Loucy (cell line): ENCODE results near the gene MYO18B.

ENCODE experiments used
- CTCF ChIP-seq: fragments of 200-600 bp; sonication (generic); conservative IDR thresholded peaks from 2 replicates; pipeline ENCODE4 v1.5.1; 2014; ENCODE audit warnings: mild to moderate bottlenecking, antibody characterized with exemption, low read length
- EZH2phosphoT487 ChIP-seq: fragments of 200-600 bp; IDR thresholded peaks from 2 replicates; pipeline ENCODE4 v1.6.1; 2018; ENCODE audit warnings: antibody characterized with exemption, mild to moderate bottlenecking, moderate library complexity, borderline replicate concordance

- TF ChIP-seq CTCF (no peak), EZH2phosphoT487 (no peak)
Measured at GRCh38 chr22:25795478-25795877, 53.5 kb downstream of the MYO18B start.
